GM21529 (cell line): ENCODE measurements around the gene SLC4A4.
A peak's percentile ranks its signal among the peaks of the same experiment; 100 is the strongest.

ENCODE experiments used
- ATAC-seq: cut with Tn5 transposase; IDR thresholded peaks from one replicate; pipeline ENCODE4 v1.9.1; 2021; ENCODE audit not compliant: unreplicated experiment

The SLC4A4 gene

GRCh38 chr4:71526637-71527406 is 188.0 kb downstream of the SLC4A4 start:
- peak; percentile 70 for ATAC-seq

GRCh38 chr4:71532407-71532806 is 193.6 kb downstream of the SLC4A4 start:
- ATAC-seq = no peak

- ATAC-seq = no peak
Observed at GRCh38 chr4:71533121-71533520, 194.3 kb downstream of the SLC4A4 start.

GRCh38 chr4:71537551-71538065 is 198.8 kb downstream of the SLC4A4 start:
- no peak for ATAC-seq

DNA sequence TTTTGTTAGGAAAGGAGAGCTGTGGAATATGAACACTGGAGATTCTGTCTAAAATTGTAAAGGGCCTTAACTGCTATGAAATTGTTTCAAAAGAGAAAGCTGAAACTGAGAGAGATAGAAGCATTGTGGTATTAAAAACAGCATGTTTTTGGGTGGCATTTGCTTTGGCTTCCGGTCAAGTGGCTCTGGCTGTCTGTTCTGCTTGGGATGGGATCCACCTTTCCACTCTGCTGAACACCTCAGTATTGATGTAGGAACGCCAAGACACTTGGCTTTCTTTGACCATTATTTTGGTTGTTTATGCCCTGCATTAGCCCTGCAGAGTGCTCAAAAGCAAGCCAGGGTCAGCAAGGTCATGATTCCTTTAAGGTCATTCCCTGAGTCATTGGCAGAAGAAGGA is 199.7 kb downstream of the SLC4A4 start:
- ATAC-seq = no peak

DNA sequence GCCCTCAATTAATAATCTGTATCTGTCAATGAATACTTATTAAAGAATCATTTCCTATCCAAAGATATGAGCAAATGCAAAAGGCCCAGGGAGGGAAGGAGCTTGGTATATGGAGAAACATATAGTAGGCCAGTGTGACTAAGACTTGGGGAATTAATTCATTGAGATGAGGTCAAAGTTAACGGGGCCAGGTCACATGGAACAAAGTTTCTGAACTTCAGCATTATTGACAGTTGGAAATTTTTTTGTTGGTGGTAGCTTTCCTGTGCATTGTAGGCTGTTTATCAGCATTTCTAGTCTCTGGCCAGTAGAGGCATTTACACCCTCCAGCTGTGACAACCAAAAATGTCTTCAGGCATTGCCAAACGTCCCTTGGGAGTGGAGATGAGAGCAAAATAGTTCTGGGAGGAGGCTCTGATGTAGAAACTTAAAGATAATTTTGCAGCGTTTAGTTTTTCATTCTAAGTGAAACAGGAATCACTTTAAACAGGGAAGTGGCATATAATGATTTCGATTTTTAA is 202.0 kb downstream of the SLC4A4 start:
- ATAC-seq = peak; percentile 56

DNA sequence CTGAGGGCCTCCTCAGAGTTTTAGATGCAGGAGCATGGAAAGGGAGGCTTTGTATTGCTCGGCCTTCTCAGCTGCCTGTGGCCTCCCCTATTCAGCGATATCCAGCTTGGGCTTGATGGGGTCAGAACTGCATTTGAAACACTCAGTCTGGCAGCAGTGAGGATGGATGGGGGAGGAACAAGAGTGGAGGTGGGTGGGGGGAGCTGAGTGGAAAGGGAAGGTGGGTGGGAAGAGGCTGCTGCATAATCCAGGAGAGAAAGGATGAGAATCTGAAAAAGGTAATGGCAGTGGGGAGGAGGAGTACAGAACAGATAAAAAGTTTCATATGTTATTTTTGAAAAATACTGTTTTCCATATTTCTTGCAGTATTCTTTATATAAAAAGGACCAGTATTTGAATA is 202.7 kb downstream of the SLC4A4 start:
- ATAC-seq = no peak

- no peak for ATAC-seq
Observed at GRCh38 chr4:71545168-71545567, 206.3 kb downstream of the SLC4A4 start.

GRCh38 chr4:71549516-71550160 is 210.8 kb downstream of the SLC4A4 start:
- no peak for ATAC-seq

DNA sequence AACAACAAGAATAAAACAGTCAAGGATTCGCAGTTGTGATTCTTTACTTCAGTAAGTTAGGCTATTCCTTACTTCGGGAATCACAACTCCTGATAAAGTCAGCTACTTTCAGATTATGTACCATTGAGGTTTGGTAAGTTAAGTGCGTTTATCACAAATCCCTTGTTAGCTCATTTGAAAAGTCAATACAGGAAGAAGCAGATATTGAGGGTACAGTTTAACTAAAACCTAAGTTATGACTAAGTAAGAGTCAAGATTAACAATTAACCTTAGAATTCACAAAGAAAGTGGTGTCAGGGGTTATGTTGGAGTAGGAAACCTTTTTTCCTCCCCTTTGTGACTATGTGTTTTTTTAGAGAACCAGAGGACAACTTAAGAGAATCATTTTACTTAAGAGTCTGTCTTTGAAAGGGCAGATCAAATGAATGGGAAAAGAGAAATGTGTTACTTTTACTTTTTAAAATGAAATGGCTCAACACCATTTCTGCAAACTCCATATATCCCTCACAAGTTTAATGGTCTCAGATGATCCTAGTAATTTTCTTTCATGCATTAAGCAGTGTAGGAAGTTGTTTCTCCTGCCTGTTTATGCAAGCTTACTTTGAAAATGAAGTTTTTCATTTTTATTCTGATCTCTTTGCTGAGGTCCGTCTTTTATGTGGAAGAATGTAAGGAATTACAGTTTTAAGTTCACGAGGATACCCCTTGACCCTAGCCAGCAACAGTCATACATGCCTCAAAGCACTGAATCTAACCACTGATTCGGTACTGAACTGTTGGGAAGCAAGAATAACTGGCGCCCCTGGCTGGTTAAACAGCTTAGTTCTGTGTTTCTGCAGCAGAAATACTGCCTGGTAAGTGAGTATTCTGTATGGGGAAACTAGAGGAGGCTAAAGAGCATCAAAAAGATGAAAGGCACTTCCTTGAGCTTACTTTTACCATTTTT is 211.7 kb downstream of the SLC4A4 start:
- ATAC-seq = no peak

DNA sequence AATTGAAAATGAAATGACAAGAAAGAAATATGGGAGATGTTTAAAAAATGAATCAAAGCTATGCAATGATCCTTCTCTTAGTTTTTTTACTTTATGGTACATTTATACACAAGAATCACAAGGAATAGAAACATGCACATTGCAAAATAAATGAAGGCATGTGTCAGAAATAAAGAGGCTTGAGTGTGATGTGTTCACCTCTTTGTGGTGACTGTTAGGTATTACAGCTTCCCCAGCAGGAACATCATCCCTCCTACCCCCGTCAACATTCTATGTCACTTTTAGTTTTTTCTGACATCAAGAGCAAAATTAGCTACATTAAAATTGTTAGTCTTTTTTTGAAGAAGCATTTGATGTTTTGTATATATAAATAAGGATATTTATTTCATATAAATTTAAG is 214.8 kb downstream of the SLC4A4 start:
- ATAC-seq = no peak

DNA sequence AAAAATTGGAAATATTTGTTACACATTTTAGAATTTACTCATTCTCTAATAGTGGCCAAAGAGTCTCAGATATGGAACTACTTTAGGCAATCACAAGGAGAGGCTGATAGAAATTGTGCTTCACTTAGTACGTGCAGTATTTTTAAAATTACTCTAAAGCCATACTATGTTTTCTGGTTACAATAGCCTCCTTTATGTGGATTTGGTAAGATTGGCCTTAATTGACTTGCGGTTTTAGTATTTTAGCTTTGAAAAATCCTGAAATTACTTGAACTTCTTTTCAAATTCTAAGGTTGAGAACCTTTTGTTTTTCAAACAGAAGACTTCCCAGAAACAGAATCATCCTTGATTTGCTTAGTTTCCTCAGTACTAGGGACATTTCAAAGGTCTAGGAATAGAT is 215.2 kb downstream of the SLC4A4 start:
- ATAC-seq = no peak

- peak; percentile 89 for ATAC-seq
Observed at GRCh38 chr4:71558248-71558647, 219.4 kb downstream of the SLC4A4 start.

DNA sequence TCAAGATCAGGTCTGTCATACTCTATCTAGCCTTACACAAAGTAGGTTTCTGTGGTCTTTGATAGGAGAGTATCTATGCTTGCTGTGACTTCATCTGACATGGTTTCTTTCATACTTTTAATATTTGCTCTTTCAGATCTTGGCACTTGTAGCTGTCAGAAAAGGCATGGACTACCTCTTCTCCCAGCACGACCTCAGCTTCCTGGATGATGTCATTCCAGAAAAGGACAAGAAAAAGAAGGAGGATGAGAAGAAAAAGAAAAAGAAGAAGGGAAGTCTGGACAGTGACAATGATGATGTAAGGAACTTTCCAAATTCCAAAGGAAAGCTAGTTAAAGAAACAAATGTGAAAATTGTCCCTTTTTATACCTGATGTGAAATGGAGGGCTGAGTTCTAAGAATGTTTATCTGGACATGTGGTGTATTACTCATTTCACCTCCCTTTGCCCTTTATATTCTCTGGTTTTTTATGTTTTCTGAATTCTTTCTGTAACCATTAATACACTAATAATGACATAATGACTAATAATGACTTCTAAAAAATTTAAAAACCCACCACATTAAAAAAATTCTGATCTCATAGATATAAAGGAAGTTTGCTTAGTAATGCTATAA is 221.2 kb downstream of the SLC4A4 start:
- ATAC-seq = no peak

DNA sequence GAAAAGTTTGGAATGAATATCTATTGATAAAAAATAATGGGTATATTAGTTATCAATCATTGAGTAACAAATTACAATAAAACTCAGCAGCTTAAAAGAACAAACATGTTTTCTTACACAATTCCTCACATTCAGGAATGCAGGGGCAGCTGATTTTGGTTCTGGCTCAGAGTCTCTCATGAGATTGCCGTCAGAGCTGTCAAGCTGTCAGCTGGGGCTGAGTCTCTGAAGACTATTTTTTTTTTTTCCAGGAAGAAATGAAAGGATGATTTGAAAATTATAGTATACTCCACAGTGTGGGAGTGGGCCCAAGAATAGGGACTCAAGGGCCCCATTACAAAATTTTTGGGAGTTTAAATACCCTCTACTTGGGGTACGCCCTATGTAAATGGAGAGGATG is 226.0 kb downstream of the SLC4A4 start:
- ATAC-seq = no peak

- ATAC-seq = no peak
Observed at GRCh38 chr4:71566856-71567255, 228.0 kb downstream of the SLC4A4 start.

DNA sequence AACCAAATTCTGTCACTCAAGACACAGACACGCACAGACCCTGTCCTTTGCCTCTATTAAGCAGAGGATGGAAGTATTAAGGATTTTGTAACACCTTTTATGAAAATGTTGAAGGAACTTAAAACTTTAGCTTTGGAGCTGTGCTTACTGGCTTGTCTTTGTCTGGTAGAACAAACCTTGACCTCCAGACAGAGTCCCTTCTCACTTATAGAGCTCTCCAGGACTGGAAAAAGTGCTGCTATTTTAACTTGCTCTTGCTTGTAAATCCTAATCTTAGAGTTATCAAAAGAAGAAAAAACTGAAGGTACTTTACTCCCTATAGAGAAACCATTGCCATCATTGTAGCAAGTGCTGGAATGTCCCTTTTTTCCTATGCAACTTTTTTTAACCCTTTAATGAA is 229.3 kb downstream of the SLC4A4 start:
- no peak for ATAC-seq

GRCh38 chr4:71570492-71570891 is 231.7 kb downstream of the SLC4A4 start:
- ATAC-seq = no peak

GRCh38 chr4:71571346-71571745 is 232.5 kb downstream of the SLC4A4 start:
- no peak for ATAC-seq

- ATAC-seq = no peak
Observed at GRCh38 chr4:71583971-71584370, 245.2 kb downstream of the SLC4A4 start.

GRCh38 chr4:71584585-71584984 is 245.8 kb downstream of the SLC4A4 start:
- no peak for ATAC-seq
